Endothelial cell of umbilical vein (primary cell): ENCODE data around the gene CPNE9. TPM values are rescaled to one million over a fixed set of nuclear protein-coding genes. Genes with fewer than 3 reads are reported as not detected.

ENCODE experiments used
- BruUV-seq: library from RNA; stranded (reverse); fragments of 400-500 nt; replicated peaks from 2 replicates; lab custom pipeline; 2021; lab: Mats Ljungman, UMichigan
- CTCF ChIA-PET: fragments of 300-600, 350-600 bp; sonication (Branson Sonifier 250); formaldehyde crosslinking; loops from one replicate; lab custom pipeline; 2021; ENCODE audit warnings: antibody characterized with exemption, inconsistent platforms; lab: Charles Lee
- POLR2A ChIA-PET: fragments of 300-600, 350-600 bp; sonication (Branson Sonifier 250); formaldehyde crosslinking; loops from one replicate; lab custom pipeline; 2021; ENCODE audit warnings: antibody characterized with exemption, inconsistent platforms; lab: Charles Lee
- DNase-seq: peaks from one replicate; pipeline ENCODE4 v3.0.0-alpha.2; 2011; ENCODE audit warnings: low read depth, low spot score
- FAIRE-seq: peaks from 2 replicates; lab custom pipeline; 2011; peaks lifted over from hg19 to GRCh38; lab: Jason Lieb, UNC
- H2AFZ ChIP-seq: 2 replicates; pipeline ENCODE4 v1.6.0; 2012; ENCODE audit warnings: low read depth, low read length, control low read depth, inconsistent platforms
- H3K27ac ChIP-seq: 2 replicates; pipeline ENCODE4 v1.5.1; 2011; ENCODE audit warnings: low read depth, mild to moderate bottlenecking, control low read depth, low read length, moderate library complexity; ENCODE audit not compliant: insufficient read depth
- H3K27me3 ChIP-seq, 2 experiments: 2 replicates each; pipeline versions ENCODE4 v1.6.0 to v1.6.1; 2011; ENCODE audit warnings: low read length in 2 of 2, mixed read lengths in 1 of 2; ENCODE audit not compliant: control insufficient read depth in 2 of 2, insufficient read depth in 2 of 2
- H3K36me3 ChIP-seq, 2 experiments: 2 replicates in 1 of 2; 3 replicates in 1 of 2; pipeline ENCODE4 v1.5.1; 2011; ENCODE audit warnings: low read length in 2 of 2, mild to moderate bottlenecking in 1 of 2, moderate library complexity in 1 of 2; ENCODE audit not compliant: control insufficient read depth in 2 of 2, insufficient read depth in 2 of 2; ENCODE audit errors: extremely low read depth in 1 of 2
- H3K4me1 ChIP-seq: 3 replicates; pipeline ENCODE4 v1.5.1; 2011; ENCODE audit warnings: mild to moderate bottlenecking, low read length; ENCODE audit not compliant: control insufficient read depth, insufficient read depth; ENCODE audit errors: extremely low read depth
- H3K4me2 ChIP-seq: 2 replicates; pipeline ENCODE4 v1.6.1; 2011; ENCODE audit warnings: low read length, control low read depth, mixed read lengths; ENCODE audit not compliant: insufficient read depth
- H3K4me3 ChIP-seq, 3 experiments: fragments of 200-600 bp in 1 of 3; sonication (generic), shearing (Covaris generic) in 1 of 3; replicated peaks in 1 of 3; 2 replicates each; pipeline ENCODE4 v1.5.1; 2011 to 2016; ENCODE audit warnings: control low read depth in 3 of 3, low read length in 3 of 3, mild to moderate bottlenecking in 2 of 3, inconsistent platforms in 1 of 3, low read depth in 1 of 3, moderate library complexity in 1 of 3; ENCODE audit not compliant: insufficient read depth in 1 of 3
- H3K79me2 ChIP-seq: 2 replicates; pipeline ENCODE4 v1.6.0; 2012; ENCODE audit warnings: low read length, inconsistent platforms; ENCODE audit not compliant: control insufficient read depth, insufficient read depth
- H3K9ac ChIP-seq: replicated peaks from 2 replicates; pipeline ENCODE3; 2011; ENCODE audit warnings: low read length, control low read depth; ENCODE audit not compliant: insufficient read depth; ENCODE audit errors: extremely low read depth
- H3K9me1 ChIP-seq: replicated peaks from 3 replicates; pipeline ENCODE4 v1.6.0; 2011; ENCODE audit warnings: mild to moderate bottlenecking, low read length; ENCODE audit not compliant: control insufficient read depth, insufficient read depth; ENCODE audit errors: extremely low read depth
- H3K9me3 ChIP-seq: replicated peaks from 2 replicates; pipeline ENCODE4 v1.5.1; 2012; ENCODE audit warnings: low read length, inconsistent platforms; ENCODE audit not compliant: control insufficient read depth, insufficient read depth
- H4K20me1 ChIP-seq: replicated peaks from 2 replicates; pipeline ENCODE3; 2011; ENCODE audit warnings: mild to moderate bottlenecking, low read length; ENCODE audit not compliant: control insufficient read depth, insufficient read depth; ENCODE audit errors: extremely low read depth
- EZH2 ChIP-seq: IDR thresholded peaks from 2 replicates; pipeline ENCODE4 v1.6.1; 2012; ENCODE audit warnings: borderline replicate concordance, low read depth, mild to moderate bottlenecking, moderate library complexity, low read length, inconsistent platforms; ENCODE audit not compliant: severe bottlenecking
- FOS ChIP-seq: IDR thresholded peaks from 2 replicates; pipeline ENCODE4 v1.6.1; 2011; ENCODE audit warnings: mild to moderate bottlenecking, low read length, moderate library complexity, borderline replicate concordance; ENCODE audit not compliant: insufficient read depth
- GATA2 ChIP-seq: IDR thresholded peaks from 2 replicates; pipeline ENCODE4 v1.7.0; 2011; ENCODE audit warnings: low read depth, mild to moderate bottlenecking, moderate library complexity, mixed read lengths, low read length; ENCODE audit not compliant: insufficient read length, insufficient read depth
- JUN ChIP-seq: IDR thresholded peaks from 2 replicates; pipeline ENCODE4 v1.6.1; 2011; ENCODE audit warnings: borderline replicate concordance, low read depth; ENCODE audit not compliant: insufficient read length, insufficient read depth
- MYC ChIP-seq: IDR thresholded peaks from one replicate; pipeline ENCODE4 v1.6.1; 2011; ENCODE audit warnings: mild to moderate bottlenecking, low read depth, low read length
- POLR2A ChIP-seq: IDR thresholded peaks from 2 replicates; pipeline ENCODE4 v1.6.1; 2012; ENCODE audit warnings: low read depth, mild to moderate bottlenecking, control low read depth, low read length
- POLR2AphosphoS5 ChIP-seq: IDR thresholded peaks from 2 replicates; pipeline ENCODE4 v1.6.1; 2012; ENCODE audit warnings: low read depth, mild to moderate bottlenecking, control low read depth, low read length, moderate library complexity; ENCODE audit not compliant: insufficient read depth
- dilution Hi-C: fragments of 300-500 bp; cut with MboI; formaldehyde crosslinking; loops from one replicate; pipeline ENCODE4 v1.15.0; 2019; ENCODE audit warnings: low sequenced_read_pairs; ENCODE audit not compliant: extremely low pct_ligation_motif_present
- intact Hi-C: fragments of 100-400 bp; cut with micrococcal nuclease; formaldehyde crosslinking; loops from one replicate; pipeline ENCODE4 v1.10.0; 2022
- polyA plus RNA-seq, 4 experiments: library from polyadenylated mRNA; depleted of rRNA in 3 of 4; stranded (reverse) in 3 of 4; unstranded in 1 of 4; fragments of >200 nt; gene quantifications; 2 replicates each; pipeline versions ENCODE4 v1.2.1 to v1.2.3, GENCODE V29; 2011 to 2012; ENCODE audit warnings: missing spikeins in 1 of 4
- total RNA-seq: library from RNA; stranded (reverse); gene quantifications from 2 replicates; pipeline ENCODE4 v1.2.3, GENCODE V29; 2021
- TF ChIP-seq, protein P1 (sequence below), 2 donors: IDR thresholded peaks; 1 replicate in 1 of 2; 2 replicates in 1 of 2; pipeline ENCODE4 v1.5.1; 2011; ENCODE audit warnings: low read length in 2 of 2, mild to moderate bottlenecking in 2 of 2, moderate library complexity in 2 of 2, control low read depth in 1 of 2, inconsistent platforms in 1 of 2, low read depth in 1 of 2; ENCODE audit not compliant: insufficient read depth in 1 of 2; ENCODE audit errors: extremely low read depth in 1 of 2
- TF ChIP-seq, protein P2 (sequence below): IDR thresholded peaks from 2 replicates; pipeline ENCODE4 v1.6.1; 2011; ENCODE audit not compliant: insufficient read depth, insufficient read length

The CPNE9 gene
- total and polyA plus RNA-seq, 2 donors (not counting 3 experiments of a cell fraction or from before 2014, with no cell fraction given): not detected

DNA sequence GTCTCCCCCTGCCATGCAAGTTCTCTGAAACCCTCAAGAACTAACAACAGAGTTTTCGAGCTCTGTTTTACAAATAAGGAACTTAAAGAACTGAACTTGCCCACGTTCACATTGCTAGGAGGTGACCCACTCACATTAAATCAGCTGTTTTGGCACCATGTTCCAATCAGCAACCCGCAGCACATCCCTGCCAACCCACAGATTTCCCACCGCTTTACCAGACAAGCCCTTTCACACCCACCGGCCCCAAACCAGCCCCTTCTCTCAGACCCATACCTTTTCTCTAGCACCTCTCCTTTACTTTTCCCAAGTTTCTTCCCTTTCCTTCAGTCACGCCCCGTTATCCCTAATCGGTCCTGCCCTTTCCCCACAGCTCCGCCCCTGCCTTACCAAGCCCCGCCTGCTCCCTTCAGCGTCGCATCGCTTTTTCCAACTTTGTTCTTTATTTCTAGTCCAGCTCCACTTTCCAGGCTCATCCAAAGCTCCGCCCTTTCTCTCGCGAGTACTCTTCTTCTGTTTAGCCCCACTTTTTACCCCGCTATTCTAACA is 27.1 kb downstream of the CPNE9 start:
- Histone ChIP-seq H3K79me2 (peaks cover 31% of the 10 kb centered on the region), H3K36me3 (peaks cover 0 to 12% of the 10 kb centered on the region in 2 experiments), H3K9me3 (no peaks in the 10 kb centered on the region), H3K4me2 (peak overlapping the region; percentile 87), H3K27me3 (peaks cover 0 to 2% of the 10 kb centered on the region in 2 experiments), H3K27ac (peak overlapping the region; percentile 51), H3K4me3 (peak overlapping the region; percentile 33 to 68 (median 39)), H3K9ac (peak overlapping the region; percentile 53), H3K9me1 (no peaks in the 10 kb centered on the region), H3K4me1 (peaks cover 16% of the 10 kb centered on the region), H4K20me1 (peaks cover 4% of the 10 kb centered on the region), H2AFZ (peak overlapping the region; percentile 97)
- dilution Hi-C loops: no loop called here
- FAIRE-seq: no peak
- TF ChIP-seq POLR2A (no peak), GATA2 (no peak), EZH2 (no peak), MYC (no peak), POLR2AphosphoS5 (no peak), JUN (no peak), FOS (no peak)
- TF ChIP-seq, protein P1, sequence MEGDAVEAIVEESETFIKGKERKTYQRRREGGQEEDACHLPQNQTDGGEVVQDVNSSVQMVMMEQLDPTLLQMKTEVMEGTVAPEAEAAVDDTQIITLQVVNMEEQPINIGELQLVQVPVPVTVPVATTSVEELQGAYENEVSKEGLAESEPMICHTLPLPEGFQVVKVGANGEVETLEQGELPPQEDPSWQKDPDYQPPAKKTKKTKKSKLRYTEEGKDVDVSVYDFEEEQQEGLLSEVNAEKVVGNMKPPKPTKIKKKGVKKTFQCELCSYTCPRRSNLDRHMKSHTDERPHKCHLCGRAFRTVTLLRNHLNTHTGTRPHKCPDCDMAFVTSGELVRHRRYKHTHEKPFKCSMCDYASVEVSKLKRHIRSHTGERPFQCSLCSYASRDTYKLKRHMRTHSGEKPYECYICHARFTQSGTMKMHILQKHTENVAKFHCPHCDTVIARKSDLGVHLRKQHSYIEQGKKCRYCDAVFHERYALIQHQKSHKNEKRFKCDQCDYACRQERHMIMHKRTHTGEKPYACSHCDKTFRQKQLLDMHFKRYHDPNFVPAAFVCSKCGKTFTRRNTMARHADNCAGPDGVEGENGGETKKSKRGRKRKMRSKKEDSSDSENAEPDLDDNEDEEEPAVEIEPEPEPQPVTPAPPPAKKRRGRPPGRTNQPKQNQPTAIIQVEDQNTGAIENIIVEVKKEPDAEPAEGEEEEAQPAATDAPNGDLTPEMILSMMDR (IDR thresholded peaks at IDR 0.05; ENCODE audit: extremely low read depth in 1 of 2, insufficient read depth in 1 of 2, low read depth in 1 of 2, low read length in 2 of 2): no peak
- TF ChIP-seq, protein P2, sequence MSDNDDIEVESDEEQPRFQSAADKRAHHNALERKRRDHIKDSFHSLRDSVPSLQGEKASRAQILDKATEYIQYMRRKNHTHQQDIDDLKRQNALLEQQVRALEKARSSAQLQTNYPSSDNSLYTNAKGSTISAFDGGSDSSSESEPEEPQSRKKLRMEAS: no peak
- CTCF ChIA-PET: interaction anchor here (0.9 to 4.5 kb wide), 7 partner anchors 9 to 335 kb away, joined by 3 to 27 read pairs (median 4); partner anchors contain the start of gene OGG1
- POLR2A ChIA-PET: interaction anchor here (0.7 to 1.9 kb wide), 2 partner anchors 11 to 19 kb away, joined by 3 to 7 read pairs; partner anchors contain the start of gene OGG1
- no peak for DNase-seq
- intact Hi-C loops: loop anchor here (1.0 to 2.0 kb wide), 9 partner anchors 14 to 334 kb away; partner anchors contain the start of genes CAMK1, MTMR14, OGG1 and SETD5
- no TSS peak for BruUV-seq
